ENCODE data around the gene PLEKHH3.

Gene PLEKHH3

GRCh38 chr17:42686520-42687128 lies 9.8 kb upstream of the PLEKHH3 start:
- no peak for DNase-seq

- no peak for DNase-seq
These were observed 9.0 kb upstream of the PLEKHH3 start for GRCh38 chr17:42685831-42686230.

GRCh38 chr17:42684929-42685556 lies 8.2 kb upstream of the PLEKHH3 start:
- no peak for DNase-seq

- peak; percentile 30 for DNase-seq
These were observed 6.7 kb upstream of the PLEKHH3 start for GRCh38 chr17:42683407-42684034.

- DNase-seq: peak; percentile 54
These were observed 6.1 kb upstream of the PLEKHH3 start for GRCh38 chr17:42682722-42683403.

GRCh38 chr17:42681976-42682721 lies 5.4 kb upstream of the PLEKHH3 start, which contains the start of gene CNTNAP1:
Gene CNTNAP1, plus strand, starts transcription at chr17:42682531. Its CDS starts 299 bp downstream, at chr17:42682830.
- DNase-seq: no peak

- no peak for DNase-seq
These were observed 3.6 kb upstream of the PLEKHH3 start for GRCh38 chr17:42680331-42680808.

GRCh38 chr17:42679492-42680330 lies 2.9 kb upstream of the PLEKHH3 start:
- peak; percentile 81 for DNase-seq

GRCh38 chr17:42678951-42679491 lies 2.2 kb upstream of the PLEKHH3 start:
- DNase-seq: peak; percentile 54

- DNase-seq: peak; percentile 81
These were observed 1.4 kb upstream of the PLEKHH3 start for GRCh38 chr17:42677921-42678781.

- DNase-seq: peak; percentile 98
These were observed 441 bp upstream of the PLEKHH3 start for GRCh38 chr17:42677012-42677857.

- no peak for DNase-seq
These were observed 800 bp downstream of the PLEKHH3 start for GRCh38 chr17:42675965-42676423.

- DNase-seq: no peak
These were observed 1.3 kb downstream of the PLEKHH3 start for GRCh38 chr17:42675348-42675964.

GRCh38 chr17:42674755-42675347 lies 1.9 kb downstream of the PLEKHH3 start:
- DNase-seq: no peak

- peak; percentile 47 for DNase-seq
These were observed 2.7 kb downstream of the PLEKHH3 start for GRCh38 chr17:42673885-42674754.

- no peak for DNase-seq
These were observed 3.4 kb downstream of the PLEKHH3 start for GRCh38 chr17:42673266-42673884.

- no peak for DNase-seq
These were observed 4.8 kb downstream of the PLEKHH3 start for GRCh38 chr17:42672038-42672437.

Data from CD4-positive, alpha-beta T cell treated with Interleukin-17A for 4 hours (primary cell).